ENCODE measurements around the gene WRAP73. TPM values are rescaled to one million over a fixed set of nuclear protein-coding genes. Genes with fewer than 3 reads are reported as not detected.

Gene WRAP73
- total RNA-seq, 1 experiment from 2014 or later, result 23.3 TPM

Other genes starting within 250 kb of the WRAP73 start
- not detected in 2 replicates for gene ARHGEF16, start 195.4 kb downstream of the WRAP73 start, total RNA-seq (2014; rRNA removed)
- 0.11 and 0.26 TPM in 2 replicates for gene MEGF6, start 38.6 kb downstream of the WRAP73 start, total RNA-seq (2014; rRNA removed)
- gene TPRG1L, start 25.1 kb downstream of the WRAP73 start, total RNA-seq (2014; rRNA removed), result 12.4 and 19.6 TPM in 2 replicates
- 2.4 and 2.6 TPM in 2 replicates for gene TP73, start 2.4 kb upstream of the WRAP73 start, total RNA-seq (2014; rRNA removed)
- not detected in 2 replicates for gene CCDC27, start 102.3 kb upstream of the WRAP73 start, total RNA-seq (2014; rRNA removed)
- gene SMIM1, start 122.6 kb upstream of the WRAP73 start, total RNA-seq (2014; rRNA removed), result not detected in 2 replicates
- 33.7 and 44.1 TPM in 2 replicates for gene LRRC47, start 146.4 kb upstream of the WRAP73 start, total RNA-seq (2014; rRNA removed)
- gene CEP104, start 207.1 kb upstream of the WRAP73 start, total RNA-seq (2014; rRNA removed), result 14.6 TPM in 2 replicates
- 6.6 and 7.2 TPM in 2 replicates for gene DFFB, start 207.4 kb upstream of the WRAP73 start, total RNA-seq (2014; rRNA removed)